GM12878 (cell line): ENCODE data around the gene NMBR. TPM values are rescaled to one million over a fixed set of nuclear protein-coding genes. Genes with fewer than 3 reads are reported as not detected.

Source experiments
- ATAC-seq: fragments of 200-7000 bp; cut with Tn5 transposase; 3 replicates; pipeline ENCODE4 v1.9.1; 2020; ENCODE audit warnings: mild to moderate bottlenecking, moderate library complexity
- BruUV-seq: library from RNA; stranded (reverse); fragments of 400-500 nt; replicated peaks from 2 replicates; lab custom pipeline; 2021; lab: Mats Ljungman, UMichigan
- CTCF ChIA-PET: fragments of 300-600 bp; sonication (Branson Sonifier 250); formaldehyde crosslinking; extraction: SDS; loops from one replicate; lab custom pipeline; 2021; ENCODE audit warnings: inconsistent platforms; lab: Yijun Ruan, JAX
- POLR2A ChIA-PET: fragments of 350-600 bp; formaldehyde crosslinking; extraction: SDS; loops from one replicate; lab custom pipeline; 2021; ENCODE audit warnings: inconsistent platforms; lab: Charles Lee
- RAD21 ChIA-PET: fragments of 300-600 bp; sonication (Branson Sonifier 250); formaldehyde crosslinking; loops from one replicate; lab custom pipeline; 2023; ENCODE audit warnings: antibody characterized with exemption; ENCODE audit not compliant: unreplicated experiment; lab: Charles Lee
- SMC1A ChIA-PET: fragments of 300-600 bp; sonication (Branson Sonifier 250); formaldehyde crosslinking; loops from one replicate; lab custom pipeline; 2023; ENCODE audit not compliant: unreplicated experiment, uncharacterized antibody; lab: Charles Lee
- DNase-seq: peaks from one replicate; pipeline ENCODE4 v3.0.0-alpha.2; 2011; ENCODE audit warnings: low read depth, low spot score
- FAIRE-seq: peaks from 3 replicates; lab custom pipeline; 2011; peaks lifted over from hg19 to GRCh38; lab: Jason Lieb, UNC
- H2AFZ ChIP-seq: 2 replicates; pipeline ENCODE4 v1.6.0; 2011; ENCODE audit warnings: low read depth, low read length, control low read depth; ENCODE audit not compliant: control insufficient read depth
- H3K27ac ChIP-seq: 2 replicates; pipeline ENCODE4 v1.5.1; 2011; ENCODE audit warnings: control low read depth; ENCODE audit not compliant: control insufficient read depth, insufficient read depth
- H3K27me3 ChIP-seq, 2 experiments: replicated peaks in 1 of 2; 2 replicates each; pipeline versions ENCODE4 v1.6.0 to v1.6.1; 2011; ENCODE audit warnings: low read length in 1 of 2; ENCODE audit not compliant: control insufficient read depth in 2 of 2, insufficient read depth in 2 of 2
- H3K36me3 ChIP-seq, 2 experiments: 2 replicates each; pipeline ENCODE4 v1.5.1; 2011; ENCODE audit warnings: low read length in 1 of 2; ENCODE audit not compliant: control insufficient read depth in 2 of 2, insufficient read depth in 2 of 2
- H3K4me1 ChIP-seq: 2 replicates; pipeline ENCODE4 v1.6.1; 2011; ENCODE audit warnings: mild to moderate bottlenecking, low read length, moderate library complexity, mixed read lengths; ENCODE audit not compliant: control insufficient read depth, insufficient read depth
- H3K4me2 ChIP-seq: 2 replicates; pipeline ENCODE4 v1.6.0; 2011; ENCODE audit warnings: control low read depth; ENCODE audit not compliant: control insufficient read depth, insufficient read depth
- H3K4me3 ChIP-seq: fragments of 200-600 bp; sonication (generic); 2 replicates; pipeline ENCODE4 v1.5.1; 2016
- H3K79me2 ChIP-seq: 2 replicates; pipeline ENCODE4 v1.6.0; 2011; ENCODE audit warnings: low read length; ENCODE audit not compliant: control insufficient read depth, insufficient read depth
- H3K9ac ChIP-seq: 2 replicates; pipeline ENCODE4 v1.8.0; 2011; ENCODE audit warnings: low read length, control low read depth, mixed read lengths; ENCODE audit not compliant: control insufficient read depth, insufficient read depth
- H3K9me3 ChIP-seq: replicated peaks from 3 replicates; pipeline ENCODE4 v1.5.1; 2011; ENCODE audit warnings: mild to moderate bottlenecking, low read length; ENCODE audit not compliant: control insufficient read depth, insufficient read depth
- H4K20me1 ChIP-seq: 2 replicates; pipeline ENCODE4 v1.6.0; 2011; ENCODE audit not compliant: control insufficient read depth, insufficient read depth
- CHD1 ChIP-seq: IDR thresholded peaks from 2 replicates; pipeline ENCODE4 v1.6.1; 2012; ENCODE audit warnings: low read depth, low read length, improper control_type of control experiment
- ETV6 ChIP-seq, 2 experiments: fragments of 450-650 bp in 1 of 2; IDR thresholded peaks in 1 of 2; conservative IDR thresholded peaks in 1 of 2; 2 replicates each; pipeline ENCODE4 v1.6.1; 2014; ENCODE audit warnings: antibody characterized with exemption in 1 of 2, borderline replicate concordance in 1 of 2, low read depth in 1 of 2, mild to moderate bottlenecking in 1 of 2, moderate library complexity in 1 of 2
- KLF5 ChIP-seq: fragments of 450-650 bp; IDR thresholded peaks from 2 replicates; pipeline ENCODE4 v1.6.1; 2014; ENCODE audit warnings: mild to moderate bottlenecking; ENCODE audit not compliant: partially characterized antibody
- NFXL1 ChIP-seq: fragments of 450-650 bp; IDR thresholded peaks from 2 replicates; pipeline ENCODE4 v1.6.1; 2017; ENCODE audit warnings: antibody characterized with exemption, mild to moderate bottlenecking, borderline replicate concordance
- POLR2A ChIP-seq: IDR thresholded peaks from 2 replicates; pipeline ENCODE4 v1.6.1; 2011; ENCODE audit warnings: low read depth, mild to moderate bottlenecking, low read length
- POLR2AphosphoS5 ChIP-seq: IDR thresholded peaks from 2 replicates; pipeline ENCODE4 v1.6.1; 2011; ENCODE audit warnings: mild to moderate bottlenecking, low read length, inconsistent platforms
- SIN3A ChIP-seq: IDR thresholded peaks from 2 replicates; pipeline ENCODE4 v1.6.1; 2012; ENCODE audit warnings: low read depth, low read length, improper control_type of control experiment
- SIX5 ChIP-seq: IDR thresholded peaks from 2 replicates; pipeline ENCODE4 v1.6.1; 2011; ENCODE audit warnings: mild to moderate bottlenecking, low read depth, low read length, moderate library complexity; ENCODE audit not compliant: severe bottlenecking
- STAT3 ChIP-seq: IDR thresholded peaks from 2 replicates; pipeline ENCODE4 v1.6.1; 2011; ENCODE audit warnings: low read depth, low read length, improper control_type of control experiment
- SUPT20H ChIP-seq: IDR thresholded peaks from 2 replicates; pipeline ENCODE4 v1.6.1; 2011; ENCODE audit warnings: low read depth, mild to moderate bottlenecking, low read length, moderate library complexity, borderline replicate concordance; ENCODE audit not compliant: control insufficient read depth
- TCF12 ChIP-seq: IDR thresholded peaks from 2 replicates; pipeline ENCODE4 v1.6.1; 2011; ENCODE audit warnings: low read depth, mild to moderate bottlenecking, low read length
- ZNF207 ChIP-seq: fragments of 450-650 bp; IDR thresholded peaks from 2 replicates; pipeline ENCODE4 v1.6.1; 2014; ENCODE audit warnings: antibody characterized with exemption, mild to moderate bottlenecking, borderline replicate concordance
- ZNF24 ChIP-seq: fragments of 450-650 bp; IDR thresholded peaks from 2 replicates; pipeline ENCODE4 v1.6.1; 2017; ENCODE audit warnings: antibody characterized with exemption, mild to moderate bottlenecking
- WGBS: methylation state at CpG from one replicate; pipeline ENCODE4 v1.1.6; 2016; ENCODE audit warnings: low lambda C conversion rate; ENCODE audit not compliant: insufficient replicate concordance, insufficient coverage; ENCODE audit errors: missing lambda C conversion rate; 5-methylcytosine and 5-hydroxymethylcytosine counted together
- in situ Hi-C: fragments of 300-500 bp; cut with MboI; formaldehyde crosslinking; loops from 9 replicates; pipeline ENCODE4 v1.14.3; 2018; ENCODE audit warnings: mixed read lengths
- intact Hi-C: fragments of 100-400 bp; cut with micrococcal nuclease; formaldehyde crosslinking; loops from one replicate; pipeline ENCODE4 v1.14.2; 2022; ENCODE audit not compliant: unreplicated experiment
- polyA plus RNA-seq, 11 experiments: library from polyadenylated mRNA; depleted of rRNA in 4 of 11; unstranded in 6 of 11; stranded (reverse) in 5 of 11; fragments of >200 nt; fragmentation: Nextera tagmentation in 4 of 11; fragmentation: Illumina TruSeq in 1 of 11; extraction: Ambion mirVana in 4 of 11; extraction: Trizol in 1 of 11; gene quantifications; 1 replicate in 1 of 11; 2 replicates in 10 of 11; pipeline versions ENCODE4 v1.2.1 to v1.2.3, GENCODE V29; 2011 to 2016; ENCODE audit warnings: inconsistent platforms in 2 of 11, missing spikeins in 2 of 11, low read depth in 1 of 11
- total RNA-seq, 4 experiments: library from RNA; depleted of rRNA in 3 of 4; stranded (reverse); fragments of >200 nt in 3 of 4; fragmentation: Illumina TruSeq in 1 of 4; extraction: Trizol in 1 of 4; gene quantifications; 2 replicates each; pipeline versions ENCODE4 v1.2.1 to v1.2.3, GENCODE V29; 2013 to 2021
- TF ChIP-seq, protein P1 (sequence below): IDR thresholded peaks from 2 replicates; pipeline ENCODE4 v1.6.1; 2011; ENCODE audit warnings: mild to moderate bottlenecking, low read depth, low read length, moderate library complexity; ENCODE audit not compliant: insufficient replicate concordance
- TF ChIP-seq, protein P2 (sequence below): fragments of 450-650 bp; IDR thresholded peaks from 2 replicates; pipeline ENCODE4 v1.6.1; 2017; ENCODE audit warnings: mild to moderate bottlenecking, moderate library complexity

Gene NMBR
- total and polyA plus RNA-seq, 10 of the 15 experiments (the other 5 are each of a cell fraction or from before 2014, with no cell fraction given), result not detected

DNA sequence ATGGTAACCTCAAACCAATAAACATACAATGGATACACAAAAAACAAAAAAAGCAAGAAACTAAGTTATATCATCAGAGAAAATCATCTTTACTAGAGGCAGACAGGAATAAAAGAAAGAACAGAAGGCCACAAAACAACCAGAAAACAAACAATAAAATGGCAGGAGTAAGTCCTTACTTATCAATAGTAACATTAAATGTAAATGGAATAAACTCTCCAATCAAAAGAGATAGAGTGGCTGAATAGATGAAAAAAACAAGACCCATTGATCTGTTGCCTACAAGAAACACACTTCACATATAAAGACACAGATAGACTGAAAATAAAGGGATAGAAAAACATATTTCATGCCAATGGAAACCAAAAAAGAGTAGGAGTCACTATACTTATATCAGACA lies 95.5 kb downstream of the NMBR start:
- H3K36me3 ChIP-seq, result no peaks in the 10 kb centered on the region
- no peaks in the 10 kb centered on the region for H4K20me1 ChIP-seq
- ATAC-seq (no peak), DNase-seq (no peak), FAIRE-seq (no peak)
- TF ChIP-seq SIX5 (no peak), ZNF207 (no peak), TCF12 (no peak), NFXL1 (no peak), KLF5 (no peak), POLR2A (no peak), STAT3 (no peak)
- in situ Hi-C loops, result no loop called here
- BruUV-seq, result no TSS peak
- CTCF ChIA-PET, result no interaction called here
- no peaks in the 10 kb centered on the region for H3K79me2 ChIP-seq
- H3K4me3 ChIP-seq, result no peak overlapping the region
- POLR2A ChIA-PET, result no interaction called here
- no peak overlapping the region for H3K27ac ChIP-seq
- no peaks in the 10 kb centered on the region for H3K4me1 ChIP-seq
- RAD21 ChIA-PET, result no interaction called here
- H3K4me2 ChIP-seq, result no peak overlapping the region
- no peaks in the 10 kb centered on the region for H3K9me3 ChIP-seq
- no peak overlapping the region for H3K9ac ChIP-seq
- H2AFZ ChIP-seq, result no peak overlapping the region
- intact Hi-C loops, result no loop called here
- SMC1A ChIA-PET, result no interaction called here
- H3K27me3 ChIP-seq, result no peaks in the 10 kb centered on the region

DNA sequence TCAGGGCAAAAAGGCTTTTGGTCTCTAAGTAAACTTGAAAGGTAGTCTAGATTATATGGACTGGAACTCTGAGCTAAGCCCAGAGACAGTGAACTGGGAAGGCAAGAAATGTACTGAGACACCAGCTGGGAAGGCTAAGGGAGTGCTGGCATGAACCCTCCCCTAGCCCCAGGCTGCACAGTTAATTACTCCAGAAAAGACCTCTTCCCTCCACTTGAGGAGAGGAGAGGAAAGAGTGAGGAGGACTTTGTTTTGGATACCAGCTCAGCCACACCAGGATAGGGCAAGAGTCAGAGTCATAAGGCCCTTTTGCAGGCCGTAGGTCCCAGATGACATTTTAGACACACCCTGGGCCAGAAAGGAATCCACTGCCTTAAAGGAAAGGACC lies 98.3 kb downstream of the NMBR start:
- FAIRE-seq (no peak), DNase-seq (no peak), ATAC-seq (no peak)
- Histone ChIP-seq H3K27me3 (no peaks in the 10 kb centered on the region), H3K4me3 (no peak overlapping the region), H4K20me1 (no peaks in the 10 kb centered on the region), H2AFZ (no peak overlapping the region), H3K9ac (no peak overlapping the region), H3K9me3 (no peaks in the 10 kb centered on the region), H3K27ac (no peak overlapping the region), H3K4me1 (no peaks in the 10 kb centered on the region), H3K79me2 (no peaks in the 10 kb centered on the region), H3K4me2 (no peak overlapping the region), H3K36me3 (no peaks in the 10 kb centered on the region)
- CTCF ChIA-PET, result no interaction called here
- WGBS, result 25% methylated on average over 1 of the region's 1 CpG
- intact Hi-C loops (no loop called here), in situ Hi-C loops (no loop called here)
- POLR2A ChIA-PET, result no interaction called here
- no TSS peak for BruUV-seq
- SMC1A ChIA-PET, result no interaction called here
- RAD21 ChIA-PET, result no interaction called here
- no peak for TF ChIP-seq SUPT20H
- TF ChIP-seq POLR2AphosphoS5, result no peak
- TF ChIP-seq, protein P1, sequence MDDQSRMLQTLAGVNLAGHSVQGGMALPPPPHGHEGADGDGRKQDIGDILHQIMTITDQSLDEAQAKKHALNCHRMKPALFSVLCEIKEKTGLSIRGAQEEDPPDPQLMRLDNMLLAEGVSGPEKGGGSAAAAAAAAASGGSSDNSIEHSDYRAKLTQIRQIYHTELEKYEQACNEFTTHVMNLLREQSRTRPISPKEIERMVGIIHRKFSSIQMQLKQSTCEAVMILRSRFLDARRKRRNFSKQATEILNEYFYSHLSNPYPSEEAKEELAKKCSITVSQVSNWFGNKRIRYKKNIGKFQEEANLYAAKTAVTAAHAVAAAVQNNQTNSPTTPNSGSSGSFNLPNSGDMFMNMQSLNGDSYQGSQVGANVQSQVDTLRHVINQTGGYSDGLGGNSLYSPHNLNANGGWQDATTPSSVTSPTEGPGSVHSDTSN, result no peak
- TF ChIP-seq SIN3A, result no peak
- TF ChIP-seq, protein P2, sequence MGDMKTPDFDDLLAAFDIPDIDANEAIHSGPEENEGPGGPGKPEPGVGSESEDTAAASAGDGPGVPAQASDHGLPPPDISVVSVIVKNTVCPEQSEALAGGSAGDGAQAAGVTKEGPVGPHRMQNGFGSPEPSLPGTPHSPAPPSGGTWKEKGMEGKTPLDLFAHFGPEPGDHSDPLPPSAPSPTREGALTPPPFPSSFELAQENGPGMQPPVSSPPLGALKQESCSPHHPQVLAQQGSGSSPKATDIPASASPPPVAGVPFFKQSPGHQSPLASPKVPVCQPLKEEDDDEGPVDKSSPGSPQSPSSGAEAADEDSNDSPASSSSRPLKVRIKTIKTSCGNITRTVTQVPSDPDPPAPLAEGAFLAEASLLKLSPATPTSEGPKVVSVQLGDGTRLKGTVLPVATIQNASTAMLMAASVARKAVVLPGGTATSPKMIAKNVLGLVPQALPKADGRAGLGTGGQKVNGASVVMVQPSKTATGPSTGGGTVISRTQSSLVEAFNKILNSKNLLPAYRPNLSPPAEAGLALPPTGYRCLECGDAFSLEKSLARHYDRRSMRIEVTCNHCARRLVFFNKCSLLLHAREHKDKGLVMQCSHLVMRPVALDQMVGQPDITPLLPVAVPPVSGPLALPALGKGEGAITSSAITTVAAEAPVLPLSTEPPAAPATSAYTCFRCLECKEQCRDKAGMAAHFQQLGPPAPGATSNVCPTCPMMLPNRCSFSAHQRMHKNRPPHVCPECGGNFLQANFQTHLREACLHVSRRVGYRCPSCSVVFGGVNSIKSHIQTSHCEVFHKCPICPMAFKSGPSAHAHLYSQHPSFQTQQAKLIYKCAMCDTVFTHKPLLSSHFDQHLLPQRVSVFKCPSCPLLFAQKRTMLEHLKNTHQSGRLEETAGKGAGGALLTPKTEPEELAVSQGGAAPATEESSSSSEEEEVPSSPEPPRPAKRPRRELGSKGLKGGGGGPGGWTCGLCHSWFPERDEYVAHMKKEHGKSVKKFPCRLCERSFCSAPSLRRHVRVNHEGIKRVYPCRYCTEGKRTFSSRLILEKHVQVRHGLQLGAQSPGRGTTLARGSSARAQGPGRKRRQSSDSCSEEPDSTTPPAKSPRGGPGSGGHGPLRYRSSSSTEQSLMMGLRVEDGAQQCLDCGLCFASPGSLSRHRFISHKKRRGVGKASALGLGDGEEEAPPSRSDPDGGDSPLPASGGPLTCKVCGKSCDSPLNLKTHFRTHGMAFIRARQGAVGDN, result no peak
- no peak for TF ChIP-seq ETV6 (conservative IDR thresholded peaks at IDR 0.05 in 1 of 2, IDR thresholded peaks at IDR 0.05 in 1 of 2; ENCODE audit: borderline replicate concordance in 1 of 2, low read depth in 1 of 2)
- TF ChIP-seq ZNF24, result no peak
- no peak for TF ChIP-seq CHD1
